Epithelial cell of prostate (primary cell): ENCODE data around the gene KCNMA1.
"Not testable (repeated sequence)": the region's sequence is repeated elsewhere in the genome, so short reads cannot be mapped to it uniquely, and the experiment has no call there.

ENCODE experiments used
- DNase-seq: peaks from one replicate; pipeline ENCODE4 v3.0.0-alpha.2; 2011; ENCODE audit warnings: low read depth, low spot score
- H3K27ac ChIP-seq: fragments of 450-650 bp; 2 replicates; pipeline ENCODE4 v1.5.1; 2017; ENCODE audit warnings: mild to moderate bottlenecking

Gene KCNMA1

DNA sequence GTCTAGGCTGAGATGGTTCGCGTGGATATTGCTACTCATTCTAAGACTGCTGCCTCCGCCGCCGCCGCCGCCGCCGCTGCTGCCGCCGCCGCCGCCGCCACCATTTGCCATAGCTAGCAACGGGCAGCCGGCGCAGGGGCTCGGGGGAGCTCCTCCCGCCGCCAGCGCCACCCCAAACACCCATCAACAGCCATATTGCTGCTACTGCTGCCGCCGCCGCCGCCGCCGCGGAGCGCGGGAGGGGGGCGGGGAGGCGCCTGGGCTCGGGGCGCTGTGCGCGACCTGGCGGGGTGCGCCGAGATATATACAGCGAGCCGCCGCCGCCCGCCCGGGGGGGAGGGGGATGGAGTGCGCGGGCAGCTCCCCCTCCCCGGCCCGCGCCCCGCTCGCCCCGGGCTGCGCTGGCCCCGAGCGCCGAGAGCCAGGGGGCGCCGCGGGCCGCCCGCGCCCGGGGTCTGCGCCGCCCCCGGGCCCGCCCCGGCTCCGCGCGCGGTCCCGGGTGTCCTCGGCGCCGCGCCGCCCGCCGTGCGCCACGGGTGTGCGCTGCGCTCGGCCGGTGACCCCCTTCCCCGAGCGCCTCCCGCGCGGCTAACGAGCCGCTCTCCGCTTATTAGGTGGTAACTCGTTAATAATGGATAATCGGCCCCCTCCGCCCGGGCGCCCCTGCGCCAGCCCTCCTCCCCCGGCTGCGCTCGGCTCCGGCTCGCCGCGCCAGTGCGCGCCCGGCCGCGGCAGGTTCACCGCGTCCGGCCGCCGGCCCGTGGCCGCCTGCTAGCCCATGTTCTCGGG is at the start of gene KCNMA1:
Gene KCNMA1 (minus strand): TSS at position 277 of the 789 bp plus-strand sequence.
- no peak for DNase-seq
- no peak within 1 kb of the TSS for H3K27ac ChIP-seq

GRCh38 chr10:77686650-77687417 is 49.2 kb upstream of the KCNMA1 start:
- H3K27ac ChIP-seq, result no peak overlapping the region
- no peak for DNase-seq

DNA sequence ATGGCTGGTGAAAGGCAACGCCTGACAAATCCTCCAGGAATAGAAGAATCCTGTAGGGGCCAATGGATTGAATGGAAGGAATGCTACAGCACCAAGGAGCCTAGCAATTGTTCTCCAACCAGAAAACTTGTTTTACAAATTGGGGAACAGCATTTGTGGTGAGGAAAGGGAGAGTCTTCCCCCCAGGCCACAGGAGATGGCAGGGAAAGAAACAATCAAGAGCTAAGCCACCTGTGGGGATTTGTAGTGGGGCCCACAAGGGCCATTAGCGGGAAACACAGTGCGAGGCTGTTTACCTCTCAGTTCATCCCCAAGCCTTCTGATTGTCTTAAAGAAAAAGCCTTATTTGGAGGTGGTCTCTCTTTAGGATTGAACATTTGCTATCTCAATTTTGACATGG is 48.5 kb upstream of the KCNMA1 start:
- no peak overlapping the region for H3K27ac ChIP-seq
- DNase-seq, result no peak

- H3K27ac ChIP-seq, result no peak overlapping the region
- no peak for DNase-seq
Observed at GRCh38 chr10:77685432-77685831, 47.8 kb upstream of the KCNMA1 start.

- not testable (repeated sequence) for DNase-seq, H3K27ac ChIP-seq
Observed at GRCh38 chr10:77683088-77683432, 45.5 kb upstream of the KCNMA1 start.

GRCh38 chr10:77682393-77683087 is 44.9 kb upstream of the KCNMA1 start:
- no peak overlapping the region for H3K27ac ChIP-seq
- no peak for DNase-seq

DNA sequence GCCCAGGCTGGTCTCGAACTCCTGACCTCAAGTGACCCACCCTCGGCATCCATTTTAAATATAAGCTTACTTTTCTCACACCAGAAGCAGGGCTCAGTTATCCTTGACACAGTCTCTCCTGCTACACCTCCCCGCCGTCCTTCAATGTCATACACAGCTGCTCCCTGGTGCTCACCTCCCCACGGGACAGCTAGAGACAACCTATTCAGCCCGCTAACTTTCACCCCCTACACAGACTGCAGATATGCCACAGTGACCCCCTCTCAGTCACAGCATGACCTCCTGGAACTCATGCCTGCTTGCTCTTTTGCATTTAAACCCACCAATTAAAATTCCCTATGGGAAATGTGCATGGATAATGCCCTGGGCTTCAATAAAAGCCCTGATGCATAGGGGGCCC is 44.2 kb upstream of the KCNMA1 start:
- no peak overlapping the region for H3K27ac ChIP-seq
- no peak for DNase-seq

- no peak for DNase-seq
- H3K27ac ChIP-seq, result no peak overlapping the region
Observed at GRCh38 chr10:77680811-77681210, 43.2 kb upstream of the KCNMA1 start.

DNA sequence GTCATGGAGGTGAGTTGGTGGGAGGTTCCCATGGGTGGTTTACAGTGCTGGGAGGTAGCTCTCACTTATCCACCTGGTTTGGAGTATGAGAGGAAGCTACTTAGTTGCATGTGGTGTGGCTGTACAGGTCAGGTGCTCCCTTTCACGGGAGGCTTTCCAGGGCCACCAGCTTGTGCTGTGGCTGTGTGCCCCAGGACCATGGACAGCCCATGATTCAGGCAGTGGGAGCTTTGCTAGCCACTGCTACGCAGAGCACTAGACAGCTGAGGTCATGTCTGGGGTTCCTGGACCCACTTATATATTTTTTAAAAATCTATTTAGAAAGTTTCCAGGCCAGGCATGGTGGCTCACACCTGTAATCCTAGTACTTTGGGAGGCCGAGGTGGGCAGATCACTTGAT is 42.5 kb upstream of the KCNMA1 start:
- H3K27ac ChIP-seq, result no peak overlapping the region
- DNase-seq, result no peak

DNA sequence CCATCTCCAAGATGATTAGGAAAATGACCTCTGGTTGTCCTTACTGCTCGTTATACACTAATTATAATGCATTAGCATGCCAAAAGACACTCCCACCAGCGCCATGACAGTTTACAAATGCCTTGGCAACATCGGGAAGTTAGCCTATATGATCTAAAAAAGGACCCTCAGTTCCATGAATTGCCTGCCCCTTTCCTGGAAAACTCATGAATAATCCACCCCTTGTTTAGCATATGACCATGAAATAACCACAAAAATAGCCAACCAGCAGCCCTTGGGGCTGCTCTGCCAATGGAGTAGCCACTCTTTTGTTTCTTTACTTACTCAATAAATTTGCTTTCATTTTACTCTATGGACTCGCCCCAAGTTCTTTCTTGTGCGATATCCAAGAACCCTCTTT is 41.6 kb upstream of the KCNMA1 start:
- DNase-seq, result no peak
- no peak overlapping the region for H3K27ac ChIP-seq

- DNase-seq, result no peak
Observed at GRCh38 chr10:77678146-77678545, 40.5 kb upstream of the KCNMA1 start.

GRCh38 chr10:77675347-77675746 is 37.7 kb upstream of the KCNMA1 start:
- no peak overlapping the region for H3K27ac ChIP-seq
- DNase-seq, result no peak

More at GRCh38 chr10:77678146-77678545, 40.5 kb upstream of the KCNMA1 start:
- H3K27ac ChIP-seq, result no peak overlapping the region

DNA sequence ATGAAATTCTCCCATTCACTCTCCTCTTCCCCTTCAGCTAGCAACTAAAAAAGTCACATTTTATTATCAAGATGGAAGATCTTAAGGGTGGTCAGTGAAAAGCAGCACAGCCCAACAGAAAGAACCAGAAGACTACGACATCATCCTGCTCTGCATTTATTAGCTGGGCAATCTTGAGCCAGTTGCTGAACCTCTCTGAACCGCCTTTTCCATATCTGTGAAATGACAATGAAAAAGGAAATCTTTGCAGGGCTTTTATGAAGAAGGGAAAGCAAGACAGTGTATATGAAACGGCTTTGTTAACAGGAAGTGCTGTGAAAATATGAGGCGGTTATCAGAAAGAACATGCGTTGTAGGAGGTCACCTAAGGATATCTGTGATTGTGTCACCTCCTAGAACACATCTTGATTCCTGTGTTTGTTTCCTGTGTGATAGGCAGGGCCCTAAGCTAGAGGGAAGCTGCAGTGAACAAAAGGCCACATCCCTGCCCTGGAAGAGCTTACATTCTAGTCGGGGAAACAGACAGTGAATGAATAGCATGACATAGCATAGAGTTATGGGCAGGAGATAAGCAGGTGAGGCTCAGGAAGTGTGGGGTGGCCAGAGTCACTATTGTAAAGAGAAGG is 36.0 kb upstream of the KCNMA1 start:
- DNase-seq, result no peak
- no peak overlapping the region for H3K27ac ChIP-seq

DNA sequence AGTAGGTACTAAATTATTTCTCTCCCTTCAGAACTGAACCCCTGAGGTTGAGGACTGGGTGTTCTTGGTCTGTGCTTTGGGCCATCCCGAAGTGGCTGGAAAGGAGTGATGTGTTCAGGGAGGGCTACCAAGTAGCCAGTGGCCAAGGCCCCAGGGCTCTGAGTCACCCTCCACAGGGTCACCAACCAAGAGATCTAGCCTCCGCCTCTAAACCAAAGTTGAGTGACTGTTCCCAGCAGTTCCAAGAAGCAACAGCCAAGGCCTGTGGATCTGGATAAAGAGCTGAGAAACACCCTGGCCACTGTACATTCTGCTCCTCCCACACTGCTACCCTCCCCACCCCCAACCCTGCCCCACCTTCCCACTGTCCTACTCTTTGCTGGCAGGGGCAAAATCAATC is 35.5 kb upstream of the KCNMA1 start:
- no peak for DNase-seq
- no peak overlapping the region for H3K27ac ChIP-seq

- no peak for DNase-seq
- no peak overlapping the region for H3K27ac ChIP-seq
Observed at GRCh38 chr10:77671594-77672252, 34.1 kb upstream of the KCNMA1 start.

- DNase-seq, result no peak
Observed at GRCh38 chr10:77670817-77671443, 33.3 kb upstream of the KCNMA1 start.

DNA sequence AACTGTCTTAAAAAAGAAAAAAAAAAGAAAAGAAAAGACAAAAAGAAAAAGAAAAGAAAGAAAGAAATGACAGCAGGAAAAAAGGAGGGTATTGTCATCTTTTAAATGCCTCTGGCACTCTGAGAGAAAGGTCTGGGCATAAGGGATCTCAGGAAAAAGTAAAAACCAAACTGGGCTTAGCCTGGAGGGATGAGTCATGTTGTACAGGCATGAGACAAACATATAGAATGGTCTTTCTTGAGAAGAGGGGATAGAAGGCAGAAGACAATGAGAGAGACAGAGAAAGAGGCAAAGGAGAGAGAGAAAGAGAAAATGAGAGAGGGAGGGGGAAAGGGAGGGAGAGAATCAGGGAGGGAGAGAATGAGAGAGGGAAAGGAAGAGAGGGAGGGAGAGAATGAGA is 32.3 kb upstream of the KCNMA1 start:
- H3K27ac ChIP-seq, result no peak overlapping the region
- no peak for DNase-seq

More at GRCh38 chr10:77670817-77671443, 33.3 kb upstream of the KCNMA1 start:
- H3K27ac ChIP-seq, result no peak overlapping the region

GRCh38 chr10:77667426-77668324 is 30.1 kb upstream of the KCNMA1 start:
- DNase-seq, result no peak
- no peak overlapping the region for H3K27ac ChIP-seq

- no peak overlapping the region for H3K27ac ChIP-seq
- DNase-seq, result no peak
Observed at GRCh38 chr10:77666821-77667220, 29.2 kb upstream of the KCNMA1 start.
